ENCODE results near the gene INSRR. TPM values are rescaled to one million over a fixed set of nuclear protein-coding genes. Genes with fewer than 3 reads are reported as not detected.

The INSRR gene
- total and polyA plus RNA-seq, 9 of the 15 experiments (the other 6 are each of a cell fraction or from before 2014, with no cell fraction given), result 0.03 to 0.18 (median 0.06) TPM; not detected in 3

- H4K20me1 ChIP-seq (replicated peaks; ENCODE audit: control insufficient read depth, insufficient read depth, low read length), result no peaks in the 10 kb centered on the region
- POLR2A ChIA-PET, result interaction anchor here (0.6 to 1.3 kb wide), 3 partner anchors 23 to 115 kb away, joined by 3 to 5 read pairs (median 3); no protein-coding TSS in a partner anchor
- FAIRE-seq (no peak), DNase-seq (ENCODE audit: extremely low read depth in 1 of 4, low spot score in 3 of 4) (no peak), ATAC-seq (no peak)
- intact Hi-C loops (cut with micrococcal nuclease) (no loop called here), in situ Hi-C loops (cut with MboI) (no loop called here)
- CTCF ChIA-PET (ENCODE audit: low intra/inter-chr PET ratio), result interaction anchor here (0.6 kb wide), 1 partner anchor 46 kb away, joined by 3 read pairs; the partner anchor contains the start of gene NTRK1
- peak overlapping the region; percentile 86; the same call in 2 of the 3 replicates for H3K27ac ChIP-seq (ENCODE audit: extremely low read depth, low read depth, low read length)
- peak overlapping the region; percentile 83 to 96 for H3K9ac ChIP-seq (ENCODE audit: insufficient read depth in 1 of 2, low read depth in 2 of 2, low read length in 2 of 2)
- TSS peak; percentile 35 for BruUV-seq (replicated peaks)
- peaks cover 22% of the 10 kb centered on the region for H3K79me2 ChIP-seq (ENCODE audit: control insufficient read depth, insufficient read depth, low read length)
- peaks cover 16% of the 10 kb centered on the region; the same call in 2 of the 3 replicates for H3K36me3 ChIP-seq (ENCODE audit: control insufficient read depth, insufficient read depth, low read length)
- H3K4me2 ChIP-seq (ENCODE audit: insufficient read depth, low read length), result peak overlapping the region; percentile 83
- H2AFZ ChIP-seq (ENCODE audit: low read depth, low read length), result peak overlapping the region; percentile 94
- peaks cover 50 to 65% of the 10 kb centered on the region in 2 experiments for H3K4me1 ChIP-seq (replicated peaks in 1 of 2; ENCODE audit: control insufficient read depth in 2 of 2, insufficient read depth in 2 of 2, low read length in 2 of 2)
- no peaks in the 10 kb centered on the region for H3K9me1 ChIP-seq (ENCODE audit: control insufficient read depth, insufficient read depth, low read length)
- no peaks in the 10 kb centered on the region for H3K9me3 ChIP-seq (replicated peaks; ENCODE audit: control insufficient read depth, insufficient read depth, low read depth, low read length)
- TF ChIP-seq MAZ (CRISPR knock-in tag; conservative IDR thresholded peaks at IDR 0.05 in 1 of 2, IDR thresholded peaks at IDR 0.05 in 1 of 2) (no peak), HDAC6 (IDR thresholded peaks at IDR 0.05; ENCODE audit: low read depth, low read length) (no peak), CREB5 (CRISPR knock-in tag; IDR thresholded peaks at IDR 0.05) (no peak), OTX1 (CRISPR knock-in tag; IDR thresholded peaks at IDR 0.05) (0 out of 2 replicates have a peak, but pooled peaks have one; percentile 14), GTF2B (IDR thresholded peaks at IDR 0.05; ENCODE audit: extremely low read depth, insufficient read length) (no peak), ZNF507 (tag; conservative IDR thresholded peaks at IDR 0.05) (no peak), MAFK (IDR thresholded peaks at IDR 0.05; ENCODE audit: low read length) (no peak)
- no peaks in the 10 kb centered on the region for H3K27me3 ChIP-seq (ENCODE audit: control insufficient read depth in 2 of 2, insufficient read depth in 2 of 2, low read length in 2 of 2)
- no peak overlapping the region for H3K4me3 ChIP-seq
- WGBS (ENCODE audit: insufficient coverage, low coverage, missing lambda C conversion rate), result 77% methylated on average over 6 of the region's 7 CpGs
Observed at GRCh38 chr1:156814571-156815260, 44.2 kb downstream of the INSRR start.

Measured in K562 (cell line).